Psoas muscle (tissue), 8 donors: ENCODE data around the gene ZNF385D. TPM values are rescaled to one million over a fixed set of nuclear protein-coding genes. Genes with fewer than 3 reads are reported as not detected.

Experiments
- ATAC-seq, 4 donors: fragments of 200-7000 bp; cut with Tn5 transposase; one replicate each; pipeline ENCODE4 v1.9.1; 2020; ENCODE audit warnings: moderate library complexity in 3 of 4, mild to moderate bottlenecking in 2 of 4
- DNase-seq, 2 donors: peaks; one replicate each; pipeline ENCODE4 v3.0.0-alpha.2; 2020
- H3K27ac ChIP-seq: fragments of 200-600 bp; one replicate; pipeline ENCODE4 v1.8.0; 2022
- H3K27me3 ChIP-seq, 3 donors: fragments of 200-600 bp in 1 of 3; one replicate each; pipeline versions ENCODE4 v1.6.1 to v1.8.0; 2013 to 2022; ENCODE audit warnings: low read length in 2 of 3, mild to moderate bottlenecking in 2 of 3, moderate library complexity in 1 of 3; ENCODE audit not compliant: insufficient read depth in 3 of 3
- H3K36me3 ChIP-seq, 2 donors: fragments of 200-600 bp in 1 of 2; one replicate each; pipeline versions ENCODE4 v1.6.1 to v1.8.0; 2013 to 2022; ENCODE audit warnings: low read depth in 1 of 2, mild to moderate bottlenecking in 1 of 2, moderate library complexity in 1 of 2; ENCODE audit not compliant: insufficient read depth in 1 of 2
- H3K4me1 ChIP-seq: fragments of 200-600 bp; one replicate; pipeline ENCODE4 v1.8.0; 2022
- H3K4me3 ChIP-seq: fragments of 200-600 bp; one replicate; pipeline ENCODE4 v1.8.0; 2022; ENCODE audit warnings: mild to moderate bottlenecking
- H3K9me3 ChIP-seq: fragments of 200-600 bp; one replicate; pipeline ENCODE4 v1.8.0; 2022
- CTCF ChIP-seq: fragments of 200-600 bp; IDR thresholded peaks from one replicate; pipeline ENCODE4 v1.8.0; 2022; ENCODE audit warnings: antibody characterized with exemption
- WGBS, 3 donors: extraction: QIAGEN DNeasy Blood & Tissue Kit; methylation state at CpG; one replicate each; pipeline versions ENCODE4 v1.1.6 to v1.1.7; 2013; 5-methylcytosine and 5-hydroxymethylcytosine counted together
- intact Hi-C, 2 donors: fragments of 100-400 bp; cut with DNase I; formaldehyde crosslinking; loops; one replicate each; pipeline versions ENCODE4 v1.11.0 to v1.14.2; 2022
- polyA plus RNA-seq, 3 donors: library from polyadenylated mRNA; stranded (reverse); fragments of 200-250 nt; gene quantifications; one replicate each; pipeline ENCODE4 v1.2.3, GENCODE V29; 2013
- total RNA-seq, 4 donors: library from RNA; stranded (reverse); fragmentation: NEBNext Ultra II Directional in 2 of 4; extraction: Animal tissue kit (Norgen Biotek cat#: 25700) in 2 of 4; gene quantifications; one replicate each; pipeline versions ENCODE4 v1.2.1 to v1.2.4, GENCODE V29; 2021 to 2023
- donor health status: healthy with polysubstance abuse.
- donor health status: DM: no; HTN: no; CAD: no; lungs with moderate emphysema.
- donor health status: Bipolar disorder and iron deficiency.
- donor health status: healthy.
- donor health status: DM: yes; HTN: yes; CAD: no.
- donor health status: DM: no; HTN: no; CAD: no.
- donor health status: DM: no; HTN: no; CAD: no.
- donor health status: DM: yes; HTN: yes; CAD: no.

ZNF385D gene
- total and polyA plus RNA-seq, 7 donors = 0.55 to 8.7 (median 3.7) TPM

- peaks cover 0 to 3% (median 0%) of the 10 kb centered on the region in 3 donors for H3K27me3 ChIP-seq
- intact Hi-C loops = no loop called here
- DNase-seq (no peak), ATAC-seq (no peak)
- H3K4me1 ChIP-seq = no peaks in the 10 kb centered on the region
- TF ChIP-seq CTCF = no peak
- WGBS, 3 donors = 89 to 94% (median 90%) methylated on average over 2 of the region's 2 CpGs
- H3K9me3 ChIP-seq = no peaks in the 10 kb centered on the region
- no peaks in the 10 kb centered on the region for H3K36me3 ChIP-seq
- H3K27ac ChIP-seq = no peak overlapping the region
- H3K4me3 ChIP-seq = no peak overlapping the region
Observed at GRCh38 chr3:21573291-21573690, 177.7 kb downstream of the ZNF385D start.

- DNase-seq = no peak
- H3K36me3 ChIP-seq = no peaks in the 10 kb centered on the region
- no peak overlapping the region for H3K4me3 ChIP-seq
- no peak for ATAC-seq
- no peaks in the 10 kb centered on the region for H3K27me3 ChIP-seq
- H3K27ac ChIP-seq = no peak overlapping the region
- no peaks in the 10 kb centered on the region for H3K4me1 ChIP-seq
- WGBS, 3 donors = 85 to 90% (median 90%) methylated on average over 3 of the region's 3 CpGs
- TF ChIP-seq CTCF = no peak
- intact Hi-C loops = no loop called here
- H3K9me3 ChIP-seq = no peaks in the 10 kb centered on the region
Observed at GRCh38 chr3:21564531-21564930, 186.5 kb downstream of the ZNF385D start.

- no peak for DNase-seq
- Histone ChIP-seq H3K27me3 (no peaks in the 10 kb centered on the region), H3K36me3 (no peaks in the 10 kb centered on the region), H3K9me3 (no peaks in the 10 kb centered on the region), H3K4me3 (no peak overlapping the region), H3K27ac (no peak overlapping the region), H3K4me1 (no peaks in the 10 kb centered on the region)
- intact Hi-C loops = no loop called here
- no peak for ATAC-seq
- TF ChIP-seq CTCF = no peak
Observed at GRCh38 chr3:21562243-21562642, 188.8 kb downstream of the ZNF385D start.

GRCh38 chr3:21561472-21561871 is 189.5 kb downstream of the ZNF385D start:
- TF ChIP-seq CTCF = no peak

GRCh38 chr3:21551019-21551418 is 200.0 kb downstream of the ZNF385D start:
- DNase-seq (no peak), ATAC-seq (no peak)
- 94 to 98% (median 94%) methylated on average over 2 of the region's 2 CpGs for WGBS, 3 donors
- Histone ChIP-seq H3K27me3 (no peaks in the 10 kb centered on the region), H3K36me3 (no peaks in the 10 kb centered on the region), H3K27ac (no peak overlapping the region), H3K4me1 (no peaks in the 10 kb centered on the region), H3K9me3 (no peaks in the 10 kb centered on the region), H3K4me3 (no peak overlapping the region)
- no peak for TF ChIP-seq CTCF
- intact Hi-C loops = no loop called here

More at GRCh38 chr3:21561472-21561871, 189.5 kb downstream of the ZNF385D start:
- intact Hi-C loops = no loop called here
- Histone ChIP-seq H3K27ac (no peak overlapping the region), H3K27me3 (no peaks in the 10 kb centered on the region), H3K4me3 (no peak overlapping the region), H3K36me3 (no peaks in the 10 kb centered on the region), H3K9me3 (no peaks in the 10 kb centered on the region), H3K4me1 (no peaks in the 10 kb centered on the region)
- DNase-seq (no peak), ATAC-seq (no peak)
- WGBS, 3 donors = 60 to 78% (median 63%) methylated on average over 2 of the region's 2 CpGs
